SK-N-SH (cell line): ENCODE measurements around the gene PCAT6.

Source experiments
- CTCF ChIP-seq: fragments of 200-600 bp; sonication (generic); IDR thresholded peaks from 2 replicates; pipeline ENCODE4 v1.6.1; 2017; ENCODE audit warnings: antibody characterized with exemption, mild to moderate bottlenecking, moderate library complexity
- EP300 ChIP-seq, 2 experiments: IDR thresholded peaks; 2 replicates each; pipeline versions ENCODE4 v1.4.0 to v1.6.1; 2012; ENCODE audit warnings: borderline replicate concordance in 1 of 2, low read depth in 1 of 2, low read length in 1 of 2
- FOXJ3 ChIP-seq: sonication (generic); formaldehyde crosslinking; IDR thresholded peaks from 2 replicates; pipeline ENCODE4 v1.5.1; 2020; ENCODE audit warnings: mild to moderate bottlenecking, missing genetic modification reagents
- JUND ChIP-seq: IDR thresholded peaks from 2 replicates; pipeline ENCODE4 v1.4.0; 2012
- MXI1 ChIP-seq: IDR thresholded peaks from 2 replicates; pipeline ENCODE4 v1.6.1; 2012; ENCODE audit warnings: mild to moderate bottlenecking, low read depth, low read length, improper control_type of control experiment
- NRF1 ChIP-seq: IDR thresholded peaks from 2 replicates; pipeline ENCODE4 v1.6.1; 2012; ENCODE audit warnings: low read depth, mild to moderate bottlenecking, low read length
- RCOR1 ChIP-seq: fragments of 150-350 bp; IDR thresholded peaks from 2 replicates; pipeline ENCODE4 v1.6.1; 2017; ENCODE audit warnings: antibody characterized with exemption, low read length
- REST ChIP-seq: IDR thresholded peaks from 2 replicates; pipeline ENCODE4 v1.6.1; 2012; ENCODE audit warnings: mild to moderate bottlenecking, low read depth, low read length, moderate library complexity
- TAF1 ChIP-seq: IDR thresholded peaks from 2 replicates; pipeline ENCODE4 v1.6.1; 2012; ENCODE audit warnings: low read depth, mild to moderate bottlenecking, low read length, moderate library complexity, borderline replicate concordance

GRCh38 chr1:202806845-202807450 lies 3.8 kb upstream of the PCAT6 start:
- TF ChIP-seq FOXJ3 (CRISPR knock-in tag) = no peak
- no peak for TF ChIP-seq RCOR1
- TF ChIP-seq TAF1 = no peak
- TF ChIP-seq CTCF = no peak
- no peak for TF ChIP-seq EP300 (IDR thresholded peaks at IDR 0.05; ENCODE audit: borderline replicate concordance in 1 of 2, low read depth in 1 of 2, low read length in 1 of 2)
- TF ChIP-seq NRF1 = no peak
- no peak for TF ChIP-seq MXI1
- no peak for TF ChIP-seq REST
- no peak for TF ChIP-seq JUND
